IPS-18a (cell line): Measurements from ENCODE around the gene LZTR1.

Source experiments
- H3K27ac ChIP-seq: one replicate; pipeline ENCODE4 v1.5.1; 2013; ENCODE audit warnings: low read length
- H3K27me3 ChIP-seq: one replicate; pipeline ENCODE4 v1.6.1; 2013; ENCODE audit warnings: mild to moderate bottlenecking, low read length; ENCODE audit not compliant: control insufficient read depth, insufficient read depth
- H3K36me3 ChIP-seq: one replicate; pipeline ENCODE4 v1.6.1; 2013; ENCODE audit warnings: low read depth, low read length; ENCODE audit not compliant: control insufficient read depth
- H3K4me1 ChIP-seq: one replicate; pipeline ENCODE4 v1.6.1; 2013; ENCODE audit warnings: low read depth, low read length; ENCODE audit not compliant: control insufficient read depth
- H3K4me3 ChIP-seq: one replicate; pipeline ENCODE4 v1.5.1; 2013; ENCODE audit warnings: low read length
- H3K9ac ChIP-seq: one replicate; pipeline ENCODE4 v1.6.1; 2013; ENCODE audit warnings: mild to moderate bottlenecking, low read length, moderate library complexity
- H3K9me3 ChIP-seq: one replicate; pipeline ENCODE4 v1.6.1; 2013; ENCODE audit warnings: low read depth, low read length; ENCODE audit not compliant: control insufficient read depth

LZTR1 gene

DNA sequence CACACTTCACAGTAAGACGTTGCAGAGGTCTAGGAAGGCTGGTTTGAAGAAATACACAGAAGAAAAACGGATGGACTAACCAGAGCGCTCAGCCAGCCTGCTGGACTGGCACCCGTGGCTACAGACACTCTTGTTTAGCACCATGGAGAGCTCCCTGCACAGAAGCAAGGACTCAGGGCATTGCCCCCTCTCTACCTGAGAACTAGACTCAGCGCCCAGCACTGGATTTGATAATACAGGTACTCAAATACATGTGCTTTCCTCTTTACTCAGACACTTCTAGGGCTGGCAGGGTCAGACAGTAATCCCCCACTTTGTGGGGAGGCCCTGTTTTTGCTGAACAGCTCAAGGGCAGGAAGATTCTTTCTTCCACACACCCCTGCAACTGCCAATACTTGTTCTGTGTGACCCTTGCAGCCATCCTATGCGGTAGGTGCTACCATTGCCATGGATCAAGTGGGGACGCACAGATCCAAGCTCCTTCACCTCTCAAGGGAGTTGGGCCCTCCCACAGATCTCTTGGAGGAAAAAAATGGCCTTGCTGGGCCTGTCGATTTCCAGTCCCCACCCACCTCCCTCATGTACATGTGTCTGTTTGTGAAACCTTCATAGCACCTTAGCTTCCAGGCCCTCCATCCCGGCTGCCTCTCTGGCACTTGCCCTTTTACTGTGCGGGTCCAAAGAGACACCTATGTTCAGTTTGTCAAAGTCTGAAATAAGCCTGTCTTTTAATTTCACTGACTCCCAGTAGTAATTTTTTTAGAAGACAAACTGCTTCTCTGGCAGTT is 27.7 kb downstream of the LZTR1 start:
- Histone ChIP-seq H3K9me3 (no peaks in the 10 kb centered on the region), H3K4me1 (peaks cover 19% of the 10 kb centered on the region), H3K4me3 (peak overlapping the region; percentile 12), H3K9ac (no peak overlapping the region), H3K27me3 (peaks cover 4% of the 10 kb centered on the region), H3K27ac (no peak overlapping the region), H3K36me3 (no peaks in the 10 kb centered on the region)

DNA sequence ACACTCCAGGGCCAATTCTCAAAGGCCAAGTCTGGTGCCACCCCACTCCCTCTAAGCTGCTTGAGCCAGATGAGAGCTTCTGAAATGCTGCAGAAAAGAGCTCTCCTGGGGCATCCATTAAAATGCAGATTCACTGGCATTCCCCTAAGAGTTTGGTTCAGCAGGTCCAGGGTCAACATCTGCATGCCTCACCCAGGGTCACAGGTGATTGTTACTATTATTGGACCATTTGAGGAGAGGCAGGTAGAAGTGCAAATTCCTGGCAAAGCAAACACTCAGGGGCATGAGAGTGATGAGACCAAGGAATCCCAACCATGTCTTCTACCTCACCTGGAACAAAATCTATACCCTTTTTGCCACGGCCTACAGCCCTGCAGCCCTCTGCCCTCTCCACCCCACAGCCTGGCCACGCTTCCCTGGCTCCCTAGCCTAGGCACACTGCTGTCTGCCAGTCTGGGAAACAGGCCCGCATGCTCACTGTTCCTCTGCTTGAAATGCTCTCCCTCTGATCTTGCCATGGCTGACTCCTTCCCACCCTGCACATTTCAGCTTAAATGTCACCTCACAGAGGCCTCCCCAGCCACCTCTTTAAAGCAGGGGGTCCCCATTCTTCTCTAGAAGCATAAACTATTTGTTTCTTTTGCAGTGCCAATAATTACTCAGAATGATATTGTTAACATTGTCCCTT is 28.5 kb downstream of the LZTR1 start:
- Histone ChIP-seq H3K4me3 (peak overlapping the region; percentile 12), H3K9me3 (no peaks in the 10 kb centered on the region), H3K36me3 (no peaks in the 10 kb centered on the region), H3K4me1 (peaks cover 22% of the 10 kb centered on the region), H3K27ac (no peak overlapping the region), H3K9ac (no peak overlapping the region), H3K27me3 (peaks cover 4% of the 10 kb centered on the region)

DNA sequence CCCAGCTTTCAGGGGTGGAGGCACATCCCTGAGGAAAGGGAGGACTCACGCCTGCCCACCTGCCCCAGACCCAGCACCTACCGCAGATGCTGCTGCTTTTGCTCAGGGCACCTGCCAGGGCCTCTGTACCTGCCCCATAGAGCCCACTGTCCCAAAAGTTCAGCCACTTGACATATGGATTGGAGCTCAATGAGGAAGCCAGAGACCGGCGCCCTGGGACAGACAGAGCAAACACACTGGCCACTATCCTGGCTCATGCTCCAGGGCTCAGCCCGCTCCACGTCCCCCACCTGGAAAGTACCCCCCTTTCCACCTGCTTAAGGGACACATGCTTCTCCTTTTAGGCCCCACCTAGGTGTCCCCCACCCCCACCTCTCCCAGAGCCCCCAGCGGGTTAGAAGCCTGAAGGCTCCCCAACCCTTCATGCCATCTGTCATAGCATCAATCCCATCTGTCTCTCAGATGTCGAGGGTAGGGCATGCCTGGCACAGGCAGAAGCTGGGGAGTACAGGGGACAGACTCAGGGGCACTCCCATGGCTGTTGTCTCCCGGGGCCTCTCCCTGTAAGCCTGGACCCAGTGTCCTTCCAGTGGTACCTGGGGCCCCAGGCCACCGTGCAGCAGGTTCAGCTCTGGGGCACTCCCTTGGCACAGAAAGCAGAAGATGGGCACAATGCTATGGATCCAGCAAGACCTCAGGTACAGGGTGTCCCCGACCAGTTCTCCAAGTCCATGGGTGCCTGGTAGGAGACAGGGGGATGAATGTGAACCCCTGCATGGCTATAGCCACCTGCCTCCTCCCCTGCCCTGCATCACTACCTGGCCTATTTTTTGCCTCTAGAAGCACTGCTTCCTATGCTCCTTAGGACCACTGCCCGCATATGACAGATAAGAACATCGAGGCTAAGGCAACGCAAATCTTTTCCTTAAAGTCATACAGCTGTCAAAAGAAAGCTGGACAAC is 30.6 kb downstream of the LZTR1 start:
- H3K27me3 ChIP-seq, result peaks cover 4% of the 10 kb centered on the region
- H3K9me3 ChIP-seq, result no peaks in the 10 kb centered on the region
- H3K9ac ChIP-seq, result no peak overlapping the region
- no peak overlapping the region for H3K27ac ChIP-seq
- peaks cover 22% of the 10 kb centered on the region for H3K4me1 ChIP-seq
- no peaks in the 10 kb centered on the region for H3K36me3 ChIP-seq
- no peak overlapping the region for H3K4me3 ChIP-seq

DNA sequence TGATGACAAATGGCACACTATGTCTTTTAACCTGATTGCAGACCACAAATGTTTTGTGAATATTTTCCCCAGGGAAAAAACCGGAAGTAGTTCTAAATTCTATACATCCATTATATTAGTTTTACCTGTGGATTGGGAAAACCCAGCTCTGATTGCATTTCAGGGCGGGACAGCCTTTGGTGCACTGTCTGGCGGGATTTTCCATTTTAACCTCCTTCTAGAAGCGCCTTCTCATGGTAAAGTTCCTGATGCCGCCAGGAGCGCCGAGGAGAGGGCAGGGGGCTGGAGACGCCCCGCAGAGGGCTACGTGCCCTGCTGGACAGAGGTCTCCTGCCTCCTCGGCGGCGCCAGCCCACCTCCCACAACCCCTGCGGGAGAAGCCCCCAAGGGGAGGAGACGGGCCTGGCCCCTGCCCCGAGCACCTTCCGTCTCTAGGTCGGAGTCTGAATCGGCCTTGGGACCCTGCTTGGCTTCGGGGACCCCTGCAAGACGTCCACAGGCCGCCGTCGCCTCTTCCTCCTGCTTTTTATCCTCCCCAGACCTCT is 31.6 kb downstream of the LZTR1 start:
- no peaks in the 10 kb centered on the region for H3K9me3 ChIP-seq
- no peaks in the 10 kb centered on the region for H3K36me3 ChIP-seq
- peaks cover 4% of the 10 kb centered on the region for H3K27me3 ChIP-seq
- H3K4me1 ChIP-seq, result peaks cover 22% of the 10 kb centered on the region
- H3K9ac ChIP-seq, result peak overlapping the region; percentile 44
- peak overlapping the region; percentile 71 for H3K4me3 ChIP-seq
- H3K27ac ChIP-seq, result no peak overlapping the region

DNA sequence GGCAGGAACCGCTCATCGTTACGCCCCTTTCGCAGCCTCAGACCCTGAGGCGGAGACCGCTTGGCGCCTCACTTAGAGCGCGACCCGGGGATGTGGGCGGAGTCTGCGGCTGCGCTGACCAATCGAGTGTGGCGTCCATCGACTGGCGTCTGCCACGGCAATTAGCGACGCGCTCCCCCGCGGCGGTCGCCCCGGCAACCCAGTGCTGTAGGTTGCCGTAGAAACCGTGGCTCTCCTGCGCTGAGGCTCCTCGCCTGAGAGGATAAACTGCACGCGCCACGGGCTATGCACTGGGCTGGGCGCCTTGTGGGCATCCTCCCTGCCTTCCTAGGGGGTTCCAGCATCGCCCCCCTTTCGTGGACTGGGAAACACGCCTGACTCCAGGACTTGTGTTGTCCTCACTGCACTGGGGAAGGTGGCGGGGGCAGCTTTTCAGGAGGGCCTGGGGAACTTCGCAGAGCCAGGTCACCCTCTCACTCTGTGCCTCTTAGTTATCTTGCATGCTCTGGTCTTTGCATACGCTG is 32.2 kb downstream of the LZTR1 start:
- Histone ChIP-seq H3K27me3 (peaks cover 4% of the 10 kb centered on the region), H3K9ac (peak overlapping the region; percentile 44), H3K4me1 (peaks cover 22% of the 10 kb centered on the region), H3K36me3 (no peaks in the 10 kb centered on the region), H3K27ac (no peak overlapping the region), H3K9me3 (no peaks in the 10 kb centered on the region), H3K4me3 (peak overlapping the region; percentile 71)

DNA sequence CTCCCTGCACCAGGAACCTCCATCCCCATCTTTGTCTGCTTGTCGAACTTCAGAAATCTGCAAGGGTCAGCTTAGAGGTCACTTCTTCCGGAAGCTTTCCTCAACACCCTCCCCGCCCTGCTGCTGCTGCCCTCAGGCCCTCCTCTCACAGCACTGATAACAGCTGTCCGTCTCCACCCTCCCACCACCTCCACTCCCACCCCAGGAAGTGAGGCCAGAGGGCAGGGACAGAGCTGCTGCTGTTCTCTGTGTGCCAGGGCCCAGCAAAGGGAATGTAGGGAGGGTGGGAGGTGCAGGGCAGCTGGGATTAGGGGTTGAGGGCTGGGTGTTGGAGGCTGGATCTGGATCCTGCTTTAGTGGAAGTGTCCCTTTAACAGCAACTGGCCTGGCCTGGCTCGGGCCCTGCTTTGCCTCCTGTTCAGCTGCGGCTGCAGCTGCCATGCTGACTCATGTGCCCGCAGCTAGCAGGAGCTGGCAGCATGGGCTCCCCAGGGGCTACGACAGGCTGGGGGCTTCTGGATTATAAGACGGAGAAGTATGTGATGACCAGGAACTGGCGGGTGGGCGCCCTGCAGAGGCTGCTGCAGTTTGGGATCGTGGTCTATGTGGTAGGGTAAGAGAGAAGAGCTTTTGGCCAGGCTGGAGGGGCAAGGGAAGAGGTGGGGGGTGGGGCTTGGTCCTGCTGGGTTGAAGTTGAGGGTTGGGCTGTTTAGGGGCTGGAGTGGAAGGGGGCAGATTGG is 32.8 kb downstream of the LZTR1 start, which contains the start of gene P2RX6:
Gene P2RX6, plus strand, starts transcription at position 440 of the 740 bp plus-strand sequence. Its CDS starts 10 bp downstream, at position 450.
- Histone ChIP-seq H3K27ac (no peak within 1 kb of the TSS), H3K4me3 (peak within 1 kb of the TSS; percentile 71), H3K4me1 (peaks cover 19% of the 10 kb centered on the region)

DNA sequence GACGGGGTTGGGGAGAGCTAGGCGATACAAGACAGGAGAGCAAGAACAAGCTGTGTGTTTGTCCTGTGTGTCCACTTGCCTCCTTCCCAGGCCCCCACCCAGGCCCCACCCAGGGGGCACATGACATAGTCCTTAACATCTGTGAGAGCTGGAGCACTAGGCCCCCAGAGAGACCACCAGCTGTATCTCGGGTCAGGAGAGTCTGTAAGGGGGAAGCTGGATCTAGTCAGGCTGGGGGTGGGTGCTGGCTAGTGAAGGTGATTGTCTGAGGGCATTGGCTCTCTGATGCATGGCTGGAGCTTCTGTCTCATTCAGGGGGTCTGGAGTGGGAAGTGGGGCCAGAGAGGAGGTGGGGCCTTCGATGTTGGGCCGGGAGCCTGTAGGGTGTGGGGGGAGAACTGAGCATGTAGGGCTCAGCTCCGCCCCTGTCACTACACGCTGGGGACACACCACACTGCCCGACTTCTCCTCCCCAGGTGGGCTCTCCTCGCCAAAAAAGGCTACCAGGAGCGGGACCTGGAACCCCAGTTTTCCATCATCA is 33.4 kb downstream of the LZTR1 start:
- Histone ChIP-seq H3K27ac (no peak overlapping the region), H3K9me3 (no peaks in the 10 kb centered on the region), H3K4me1 (peaks cover 13% of the 10 kb centered on the region), H3K4me3 (no peak overlapping the region), H3K27me3 (peaks cover 4% of the 10 kb centered on the region), H3K36me3 (no peaks in the 10 kb centered on the region), H3K9ac (no peak overlapping the region)

More for the DNA sequence above, 32.8 kb downstream of the LZTR1 start, which contains the start of gene P2RX6:
- H3K9me3 ChIP-seq, result no peaks in the 10 kb centered on the region
- H3K36me3 ChIP-seq, result no peaks in the 10 kb centered on the region
- peaks cover 4% of the 10 kb centered on the region for H3K27me3 ChIP-seq
- H3K9ac ChIP-seq, result peak within 1 kb of the TSS; percentile 44

DNA sequence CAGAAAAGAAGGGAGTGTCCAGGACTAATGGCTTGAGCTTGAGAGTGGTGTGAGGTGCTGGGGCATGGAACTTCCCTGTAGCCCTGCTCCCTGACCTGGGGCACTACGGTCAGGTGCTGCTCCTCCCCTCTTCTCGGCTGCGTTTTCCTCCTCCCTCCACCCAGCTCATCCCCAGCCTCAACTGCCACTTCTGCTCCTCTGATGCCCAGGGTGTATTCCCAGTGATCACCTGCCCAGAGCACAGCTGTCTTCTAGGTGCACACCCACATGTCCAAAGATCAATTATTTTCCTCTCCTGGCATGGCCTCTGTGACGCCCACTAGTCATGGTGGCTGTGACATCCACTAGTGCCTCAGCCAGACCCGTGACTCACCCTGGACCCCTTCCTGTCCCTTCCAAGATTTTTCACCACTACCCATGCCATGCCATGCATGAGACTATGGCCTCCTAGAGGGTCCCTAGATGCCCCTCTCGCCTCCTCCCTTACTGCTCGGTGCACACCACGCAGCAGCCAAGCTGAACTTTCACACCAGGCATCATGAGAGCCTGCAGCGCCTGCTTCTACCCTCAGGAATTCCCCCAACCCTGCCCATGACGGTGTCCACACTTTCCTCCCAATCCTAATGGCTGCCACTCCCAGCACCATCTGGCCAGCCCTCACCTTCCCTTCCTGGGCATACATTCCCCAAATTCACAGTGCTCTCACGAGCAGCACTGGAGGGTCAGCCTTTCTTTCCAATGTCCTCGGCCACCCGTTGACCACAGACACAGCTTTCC is 34.7 kb downstream of the LZTR1 start:
- Histone ChIP-seq H3K4me3 (no peak overlapping the region), H3K9ac (no peak overlapping the region), H3K36me3 (no peaks in the 10 kb centered on the region), H3K9me3 (no peaks in the 10 kb centered on the region), H3K27ac (no peak overlapping the region), H3K27me3 (peaks cover 4% of the 10 kb centered on the region), H3K4me1 (peaks cover 12% of the 10 kb centered on the region)

DNA sequence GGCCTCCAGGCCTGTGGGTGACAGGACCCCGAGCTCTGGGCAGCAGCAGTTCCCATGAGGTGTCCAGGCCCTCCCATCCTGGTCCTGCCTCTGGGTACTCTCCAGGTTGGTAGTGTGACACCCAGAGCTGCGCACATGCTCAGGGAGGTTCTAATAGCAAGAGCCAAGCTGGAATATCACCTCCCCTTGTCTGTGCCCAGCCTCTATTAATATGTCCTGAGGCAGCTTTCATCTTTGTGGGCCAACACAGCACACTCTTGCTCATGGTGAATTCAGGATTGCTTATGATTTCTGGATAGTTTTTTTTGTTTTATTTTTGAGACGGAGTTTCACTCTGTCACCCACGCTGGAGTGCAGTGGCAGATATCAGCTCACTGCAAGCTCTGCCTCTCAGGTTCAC is 36.2 kb downstream of the LZTR1 start:
- Histone ChIP-seq H3K36me3 (no peaks in the 10 kb centered on the region), H3K27ac (no peak overlapping the region), H3K4me3 (no peak overlapping the region), H3K9me3 (no peaks in the 10 kb centered on the region), H3K27me3 (peaks cover 4% of the 10 kb centered on the region), H3K9ac (no peak overlapping the region), H3K4me1 (peaks cover 11% of the 10 kb centered on the region)
